ENCODE measurements around the gene PRXL2B. TPM values are rescaled to one million over a fixed set of nuclear protein-coding genes. Genes with fewer than 3 reads are reported as not detected.
"Not testable (repeated sequence)": the region's sequence is repeated elsewhere in the genome, so short reads cannot be mapped to it uniquely, and the experiment has no call there.

Gene PRXL2B
- total RNA-seq, 1 donor, result 15.1 TPM

DNA sequence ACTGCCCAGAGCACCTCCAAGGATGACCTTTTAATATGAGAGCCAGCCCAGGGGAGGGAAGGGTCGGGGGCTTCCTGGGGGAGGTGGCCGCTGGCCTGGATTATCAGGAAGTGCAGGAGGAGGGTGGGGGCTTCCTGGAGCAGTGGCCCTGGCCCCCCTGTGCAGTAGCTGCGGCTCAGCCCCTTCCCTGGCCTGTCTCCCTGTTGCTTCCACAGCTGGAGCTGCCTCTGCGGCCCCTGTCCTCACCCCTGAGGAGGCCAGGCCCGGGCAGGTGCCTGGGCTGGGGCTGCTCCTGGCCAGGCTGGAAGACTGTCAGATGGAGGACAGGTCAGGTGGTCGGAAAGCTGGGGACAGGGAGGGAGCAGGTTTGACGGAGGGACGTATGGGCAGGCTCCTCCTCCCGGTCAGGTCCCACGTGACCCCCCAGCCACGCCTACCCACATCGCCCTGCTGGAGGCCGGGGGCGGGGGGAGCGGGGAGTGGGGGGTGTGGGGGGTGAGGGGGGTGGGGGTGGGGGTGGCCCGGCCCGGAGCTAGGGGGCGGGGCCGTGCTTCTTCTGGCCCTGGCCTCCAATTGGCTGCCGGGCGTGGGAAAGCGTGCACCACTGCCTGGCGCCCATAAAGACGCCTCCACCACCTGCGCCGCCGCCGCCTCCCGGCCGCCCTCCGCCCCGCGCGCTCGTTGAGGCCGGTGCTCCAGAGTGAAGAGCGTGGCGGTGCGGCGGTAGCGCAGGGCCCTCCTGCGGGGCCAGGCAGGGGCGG lies 40.6 kb upstream of the PRXL2B start:
- peak; percentile 89 for DNase-seq (ENCODE audit: low read depth)
- peak; percentile 1 for TF ChIP-seq CTCF (IDR thresholded peaks at IDR 0.05; ENCODE audit: insufficient read depth, low read depth, low read length)
- peak overlapping the region; percentile 64 for H3K4me3 ChIP-seq (ENCODE audit: low read depth, low read length)

DNA sequence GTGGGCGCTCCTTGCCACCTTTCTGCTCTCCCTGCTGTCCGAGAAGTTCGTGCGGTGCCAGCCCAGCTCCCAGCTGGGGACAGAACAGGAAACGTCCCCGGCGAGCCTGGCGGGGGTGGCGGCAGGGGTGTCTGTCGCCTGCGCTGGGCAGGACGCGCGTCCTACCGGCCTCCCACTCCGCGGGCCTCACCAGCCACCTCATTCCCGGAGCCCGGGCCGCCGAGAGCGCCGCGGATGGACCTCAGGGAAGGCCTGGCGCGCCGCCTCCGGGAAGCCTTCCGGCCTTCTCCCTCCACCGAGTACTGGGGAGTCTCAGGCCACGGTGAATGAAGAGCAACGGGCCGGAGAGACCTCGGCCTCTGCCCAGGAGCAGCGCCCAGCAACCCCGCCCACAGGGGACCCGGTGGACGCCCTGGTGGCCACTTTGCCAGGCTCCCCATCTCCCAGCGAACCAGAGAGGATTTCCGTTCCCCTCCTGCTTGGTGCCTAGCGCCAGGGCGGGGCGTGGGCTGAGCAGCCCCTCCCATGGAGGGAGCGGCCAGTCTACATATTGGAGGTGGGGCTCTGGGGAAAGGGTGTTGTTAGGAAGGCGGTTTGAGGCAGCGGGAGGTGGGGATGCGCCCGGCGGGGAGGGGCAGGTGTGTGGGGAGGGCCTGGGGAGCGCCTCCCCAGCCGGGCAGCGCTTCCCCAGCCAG lies 39.9 kb upstream of the PRXL2B start:
- DNase-seq (ENCODE audit: low read depth), result peak; percentile 81
- TF ChIP-seq CTCF (IDR thresholded peaks at IDR 0.05; ENCODE audit: insufficient read depth, low read depth, low read length), result peak; percentile 2
- H3K4me3 ChIP-seq (ENCODE audit: low read depth, low read length), result peak overlapping the region; percentile 64

DNA sequence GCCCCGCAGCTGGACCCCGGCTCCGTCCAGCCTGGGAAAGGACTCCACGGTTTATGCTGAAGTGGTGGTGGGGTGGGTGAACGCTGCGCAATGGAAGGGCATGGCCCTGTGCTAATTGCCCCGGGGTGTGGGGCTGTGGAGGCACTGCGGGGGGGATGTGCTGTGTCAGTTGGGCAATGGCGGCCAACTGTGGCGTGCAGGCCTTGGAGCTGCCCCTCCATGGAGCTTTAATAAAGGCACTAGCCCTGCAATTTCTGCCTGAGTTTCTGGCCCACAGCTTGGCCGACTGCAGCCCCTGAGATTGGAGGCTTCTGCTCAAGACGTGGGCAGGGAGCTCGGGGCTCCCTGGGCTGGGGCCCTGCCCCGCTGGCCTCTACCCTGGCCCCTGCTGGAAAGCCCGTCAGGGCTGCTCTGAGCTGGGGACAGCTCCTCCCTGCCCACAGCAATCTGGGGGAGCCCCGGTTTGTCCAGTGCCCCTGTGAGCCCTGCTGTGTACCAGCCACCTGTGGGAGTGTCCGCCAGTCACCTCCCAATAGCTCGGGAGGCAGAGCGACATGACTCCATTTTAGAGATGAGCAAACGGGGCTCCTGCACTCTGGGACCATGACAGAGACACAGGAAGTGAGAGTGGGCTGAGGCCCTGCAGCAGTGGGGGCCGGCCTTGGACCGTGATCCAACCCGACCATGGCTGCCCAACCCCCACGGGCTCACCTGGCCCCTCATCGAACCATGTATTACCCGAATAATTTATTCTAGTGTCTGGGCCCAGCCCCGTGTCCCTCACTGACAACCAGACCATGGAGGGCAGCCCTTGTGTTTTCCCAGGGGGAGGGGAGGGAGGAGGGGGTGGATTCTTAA lies 39.1 kb upstream of the PRXL2B start:
- peak overlapping the region; percentile 64 for H3K4me3 ChIP-seq (ENCODE audit: low read depth, low read length)
- DNase-seq (ENCODE audit: low read depth), result no peak
- no peak for TF ChIP-seq CTCF (IDR thresholded peaks at IDR 0.05; ENCODE audit: insufficient read depth, low read depth, low read length)

DNA sequence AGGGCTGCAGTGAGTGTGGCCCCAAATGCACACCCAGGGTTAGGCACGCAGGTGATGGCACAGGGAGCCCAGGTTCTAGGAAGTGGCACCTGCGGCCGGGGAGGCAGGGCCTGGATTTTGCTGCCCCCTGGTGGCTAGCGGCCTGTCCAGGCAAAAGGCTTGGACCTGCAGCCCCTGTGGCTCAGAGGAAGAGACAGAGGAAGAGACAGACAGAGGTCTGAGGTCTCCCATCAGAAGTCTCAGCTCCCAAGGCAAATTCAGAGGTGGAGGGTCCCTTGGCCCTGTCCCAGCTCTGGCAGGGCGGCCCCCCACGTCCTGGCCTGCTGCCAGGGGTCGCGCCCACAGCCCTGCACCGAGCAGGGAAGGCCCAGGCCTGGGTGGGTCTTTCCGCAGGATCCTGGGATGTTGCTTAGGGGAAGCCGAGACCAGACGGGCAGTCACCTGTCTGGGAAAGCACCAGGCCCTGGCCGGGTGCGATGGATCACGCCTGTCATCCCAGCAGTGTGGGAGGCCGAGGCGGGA lies 38.4 kb upstream of the PRXL2B start:
- H3K4me3 ChIP-seq (ENCODE audit: low read depth, low read length), result no peak overlapping the region

GRCh38 chr1:2549367-2550029 lies 37.1 kb upstream of the PRXL2B start:
- DNase-seq (ENCODE audit: low read depth); H3K4me3 ChIP-seq (ENCODE audit: low read depth, low read length): not testable (repeated sequence)

More for the DNA sequence above, 38.4 kb upstream of the PRXL2B start:
- TF ChIP-seq CTCF (IDR thresholded peaks at IDR 0.05; ENCODE audit: insufficient read depth, low read depth, low read length), result peak; percentile 89
- DNase-seq (ENCODE audit: low read depth), result peak; percentile 68

GRCh38 chr1:2550309-2550861 lies 36.2 kb upstream of the PRXL2B start:
- DNase-seq (ENCODE audit: low read depth), result not testable (repeated sequence)

DNA sequence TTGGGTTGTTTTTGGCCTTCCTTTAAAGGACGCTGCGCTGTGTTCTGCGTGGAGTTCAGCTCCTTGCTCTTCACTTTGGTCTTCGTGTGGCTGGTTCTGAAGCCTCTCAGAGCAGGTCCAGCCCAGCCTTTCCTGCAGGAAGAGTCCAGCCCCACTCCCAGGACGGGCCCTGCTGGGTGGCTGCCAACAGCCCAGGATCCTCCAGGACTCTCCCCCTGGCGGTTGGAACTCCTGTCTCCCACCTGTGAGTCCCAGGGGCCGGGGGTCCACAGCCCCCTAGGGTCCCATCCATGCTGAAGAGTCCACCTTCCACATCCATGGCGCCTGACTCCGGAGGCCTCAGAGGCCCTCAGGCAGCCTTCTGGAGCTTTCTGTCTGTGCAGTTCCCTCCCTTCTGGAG lies 35.0 kb upstream of the PRXL2B start:
- not testable (repeated sequence) for H3K4me3 ChIP-seq (ENCODE audit: low read depth, low read length); DNase-seq (ENCODE audit: low read depth)

More at GRCh38 chr1:2550309-2550861, 36.2 kb upstream of the PRXL2B start:
- not testable (repeated sequence) for H3K4me3 ChIP-seq (ENCODE audit: low read depth, low read length)

All from fibroblast of villous mesenchyme (primary cell).